Tracheal epithelial cell (primary cell): ENCODE results near the gene RILP. TPM values are rescaled to one million over a fixed set of nuclear protein-coding genes. Genes with fewer than 3 reads are reported as not detected.

Source experiments
- total RNA-seq: library from RNA; depleted of rRNA; stranded (reverse); fragments of >200 nt; gene quantifications from 2 replicates; pipeline ENCODE4 v1.2.1, GENCODE V29; 2014

The RILP gene, protein sequence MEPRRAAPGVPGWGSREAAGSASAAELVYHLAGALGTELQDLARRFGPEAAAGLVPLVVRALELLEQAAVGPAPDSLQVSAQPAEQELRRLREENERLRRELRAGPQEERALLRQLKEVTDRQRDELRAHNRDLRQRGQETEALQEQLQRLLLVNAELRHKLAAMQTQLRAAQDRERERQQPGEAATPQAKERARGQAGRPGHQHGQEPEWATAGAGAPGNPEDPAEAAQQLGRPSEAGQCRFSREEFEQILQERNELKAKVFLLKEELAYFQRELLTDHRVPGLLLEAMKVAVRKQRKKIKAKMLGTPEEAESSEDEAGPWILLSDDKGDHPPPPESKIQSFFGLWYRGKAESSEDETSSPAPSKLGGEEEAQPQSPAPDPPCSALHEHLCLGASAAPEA
- total RNA-seq, result 6.7 and 9.8 TPM in 2 replicates

GRCh38 chr17:1649844-1650501 lies at the start of gene RILP:
RILP (minus strand) TSS chr17:1649866; CDS start chr17:1649804, 62 bp downstream.

GRCh38 chr17:1684378-1685189 lies 34.9 kb upstream of the RILP start, which contains the start of gene PRPF8:
PRPF8 (minus strand) TSS chr17:1684867; CDS start chr17:1684571, 296 bp downstream.

GRCh38 chr17:1645207-1646171 lies 4.2 kb downstream of the RILP start, which contains the start of gene SCARF1:
SCARF1 (minus strand) TSS chr17:1645732; CDS start chr17:1645697, 35 bp downstream.

DNA sequence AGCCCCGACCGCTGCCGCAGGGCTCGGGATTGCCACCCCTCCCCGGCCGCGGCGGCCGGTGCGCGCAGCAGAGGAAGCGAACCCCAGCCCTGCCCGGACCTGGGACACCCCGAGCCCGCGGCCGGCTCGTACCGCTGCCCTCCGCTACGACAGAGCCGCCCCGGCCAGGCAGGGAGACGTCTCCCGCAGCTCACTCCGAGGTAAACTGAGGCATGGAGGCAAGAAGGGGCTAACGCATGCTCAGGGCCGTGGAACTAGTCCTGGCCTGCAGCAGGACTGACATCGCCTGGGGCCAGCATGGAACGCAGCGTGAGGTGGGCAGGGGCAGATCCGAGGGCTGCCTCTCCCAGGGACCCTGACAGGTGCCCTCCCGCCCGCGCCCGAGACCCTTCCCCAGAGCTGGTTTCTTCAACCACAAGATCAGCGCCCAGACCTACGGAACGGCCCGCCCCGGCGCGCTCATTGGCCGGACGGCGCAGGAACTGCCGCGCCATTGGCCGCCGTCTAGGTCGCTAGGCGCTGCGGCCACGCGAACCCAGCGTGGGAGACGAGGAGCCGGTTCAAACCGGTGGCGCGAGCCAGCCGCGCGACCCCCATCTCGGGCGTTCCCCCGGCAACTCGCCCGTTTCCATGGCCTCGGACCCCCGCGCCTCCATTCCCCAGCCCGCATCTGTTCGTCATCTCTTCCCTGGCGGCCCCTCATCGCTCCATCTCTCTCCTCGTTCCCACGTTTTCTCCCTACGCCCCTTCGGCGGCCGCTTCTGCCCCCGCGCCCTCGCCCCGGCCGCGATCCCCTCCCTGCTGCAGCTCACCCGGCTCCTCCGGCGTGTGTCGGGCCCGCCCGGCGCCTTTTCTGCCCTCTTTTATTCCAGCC lies 21.4 kb downstream of the RILP start, which contains the start of gene SLC43A2:
TSS of gene SLC43A2 (minus strand) at position 853 of the 874 bp plus-strand sequence. CDS start 960 bp downstream, outside the sequence.

Other genes starting within 250 kb of the RILP start
- 412 and 413 TPM in 2 replicates for gene YWHAE, start 249.6 kb downstream of the RILP start, total RNA-seq
- 126 and 165 TPM in 2 replicates for gene CRK, start 193.6 kb downstream of the RILP start, total RNA-seq
- gene MYO1C, start 157.2 kb downstream of the RILP start, total RNA-seq, result 67.1 and 151 TPM in 2 replicates
- gene INPP5K, start 133.3 kb downstream of the RILP start, total RNA-seq, result 36.6 and 40.1 TPM in 2 replicates
- 10.1 and 10.9 TPM in 2 replicates for gene PITPNA, start 87.1 kb downstream of the RILP start, total RNA-seq
- 1.3 and 2.7 TPM in 2 replicates for gene SLC43A2, start 21.0 kb downstream of the RILP start, total RNA-seq
- 0.21 and 0.48 TPM in 2 replicates for gene SCARF1, start 4.1 kb downstream of the RILP start, total RNA-seq
- 63.6 and 82.3 TPM in 2 replicates for gene PRPF8, start 35.0 kb upstream of the RILP start, total RNA-seq
- gene TLCD2, start 60.5 kb upstream of the RILP start, total RNA-seq, result 4.7 and 6.0 TPM in 2 replicates
- gene WDR81, start 74.8 kb upstream of the RILP start, total RNA-seq, result 22.0 and 24.6 TPM in 2 replicates
- gene SERPINF2, start 93.0 kb upstream of the RILP start, total RNA-seq, result 2.2 and 4.0 TPM in 2 replicates
- 106 and 135 TPM in 2 replicates for gene SERPINF1, start 112.2 kb upstream of the RILP start, total RNA-seq
- gene SMYD4, start 180.0 kb upstream of the RILP start, total RNA-seq, result 7.0 and 9.4 TPM in 2 replicates
- 11.3 and 17.1 TPM in 2 replicates for gene RPA1, start 180.1 kb upstream of the RILP start, total RNA-seq